Measurements from ENCODE around the gene CENPX.

DNA sequence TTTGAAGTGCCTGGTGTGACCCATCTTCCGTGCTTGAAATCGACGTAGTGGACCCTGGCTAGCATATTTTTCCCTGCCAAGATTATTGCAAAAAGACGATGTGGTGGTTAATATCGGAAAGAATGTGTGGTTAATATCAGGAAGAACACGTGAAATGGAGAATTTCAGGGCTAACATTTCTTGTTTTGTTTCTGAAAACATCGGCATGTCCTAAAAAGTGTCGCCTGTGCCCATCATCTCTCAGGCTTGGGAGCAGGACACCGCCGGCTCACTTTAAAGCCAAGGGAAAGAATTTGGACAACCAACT is 15.2 kb upstream of the CENPX start:
- TF ChIP-seq CTCF (IDR thresholded peaks at IDR 0.05) (no peak), POLR2AphosphoS5 (IDR thresholded peaks at IDR 0.05; ENCODE audit: low read depth, low read length) (no peak), TCF7L2 (IDR thresholded peaks at IDR 0.05; ENCODE audit: low read depth, low read length) (peak; percentile 95), SIN3A (IDR thresholded peaks at IDR 0.05; ENCODE audit: borderline replicate concordance, insufficient read depth, low read depth, low read length) (no peak)
- TF ChIP-seq, protein P1, sequence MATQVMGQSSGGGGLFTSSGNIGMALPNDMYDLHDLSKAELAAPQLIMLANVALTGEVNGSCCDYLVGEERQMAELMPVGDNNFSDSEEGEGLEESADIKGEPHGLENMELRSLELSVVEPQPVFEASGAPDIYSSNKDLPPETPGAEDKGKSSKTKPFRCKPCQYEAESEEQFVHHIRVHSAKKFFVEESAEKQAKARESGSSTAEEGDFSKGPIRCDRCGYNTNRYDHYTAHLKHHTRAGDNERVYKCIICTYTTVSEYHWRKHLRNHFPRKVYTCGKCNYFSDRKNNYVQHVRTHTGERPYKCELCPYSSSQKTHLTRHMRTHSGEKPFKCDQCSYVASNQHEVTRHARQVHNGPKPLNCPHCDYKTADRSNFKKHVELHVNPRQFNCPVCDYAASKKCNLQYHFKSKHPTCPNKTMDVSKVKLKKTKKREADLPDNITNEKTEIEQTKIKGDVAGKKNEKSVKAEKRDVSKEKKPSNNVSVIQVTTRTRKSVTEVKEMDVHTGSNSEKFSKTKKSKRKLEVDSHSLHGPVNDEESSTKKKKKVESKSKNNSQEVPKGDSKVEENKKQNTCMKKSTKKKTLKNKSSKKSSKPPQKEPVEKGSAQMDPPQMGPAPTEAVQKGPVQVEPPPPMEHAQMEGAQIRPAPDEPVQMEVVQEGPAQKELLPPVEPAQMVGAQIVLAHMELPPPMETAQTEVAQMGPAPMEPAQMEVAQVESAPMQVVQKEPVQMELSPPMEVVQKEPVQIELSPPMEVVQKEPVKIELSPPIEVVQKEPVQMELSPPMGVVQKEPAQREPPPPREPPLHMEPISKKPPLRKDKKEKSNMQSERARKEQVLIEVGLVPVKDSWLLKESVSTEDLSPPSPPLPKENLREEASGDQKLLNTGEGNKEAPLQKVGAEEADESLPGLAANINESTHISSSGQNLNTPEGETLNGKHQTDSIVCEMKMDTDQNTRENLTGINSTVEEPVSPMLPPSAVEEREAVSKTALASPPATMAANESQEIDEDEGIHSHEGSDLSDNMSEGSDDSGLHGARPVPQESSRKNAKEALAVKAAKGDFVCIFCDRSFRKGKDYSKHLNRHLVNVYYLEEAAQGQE (IDR thresholded peaks at IDR 0.05; ENCODE audit: insufficient read depth in 1 of 2, low read depth in 2 of 2, low read length in 1 of 2), result no peak
